ENCODE results near the gene ZNF19. TPM values are rescaled to one million over a fixed set of nuclear protein-coding genes. Genes with fewer than 3 reads are reported as not detected.

The ZNF19 gene
- total RNA-seq, 1 donor from 2014 or later: 1.7 TPM

GRCh38 chr16:71460236-71460635 is 28.9 kb downstream of the ZNF19 start:
- Histone ChIP-seq H3K4me3 (no peak overlapping the region), H3K27me3 (ENCODE audit: low read depth) (no peaks in the 10 kb centered on the region), H3K9me3 (replicated peaks) (no peaks in the 10 kb centered on the region), H3K36me3 (peaks cover 15% of the 10 kb centered on the region), H3K27ac (replicated peaks) (no peak overlapping the region), H3K4me1 (peaks cover 27% of the 10 kb centered on the region)
- no peak for DNase-seq
- intact Hi-C loops (cut with micrococcal nuclease): no loop called here
- TF ChIP-seq CTCF (IDR thresholded peaks at IDR 0.05; ENCODE audit: borderline replicate concordance): no peak

- no peak overlapping the region for H3K27ac ChIP-seq (replicated peaks)
- H3K4me1 ChIP-seq: peaks cover 27% of the 10 kb centered on the region
- TF ChIP-seq CTCF (IDR thresholded peaks at IDR 0.05; ENCODE audit: borderline replicate concordance): no peak
- peaks cover 6% of the 10 kb centered on the region for H3K9me3 ChIP-seq (replicated peaks)
- H3K27me3 ChIP-seq (ENCODE audit: low read depth): no peaks in the 10 kb centered on the region
- H3K36me3 ChIP-seq: peaks cover 23% of the 10 kb centered on the region
- no peak for DNase-seq
- intact Hi-C loops (cut with micrococcal nuclease): loop anchor here (5.0 kb wide), 1 partner anchor 33 kb away; no protein-coding TSS in a partner anchor
- H3K4me3 ChIP-seq: no peak overlapping the region
Measured at GRCh38 chr16:71459510-71459909, 29.6 kb downstream of the ZNF19 start.

GRCh38 chr16:71456801-71457200 is 32.3 kb downstream of the ZNF19 start:
- peaks cover 32% of the 10 kb centered on the region for H3K9me3 ChIP-seq (replicated peaks)
- DNase-seq: no peak
- H3K27me3 ChIP-seq (ENCODE audit: low read depth): no peaks in the 10 kb centered on the region
- TF ChIP-seq CTCF (IDR thresholded peaks at IDR 0.05; ENCODE audit: borderline replicate concordance): no peak
- peaks cover 16% of the 10 kb centered on the region for H3K4me1 ChIP-seq
- no peak overlapping the region for H3K27ac ChIP-seq (replicated peaks)
- no peak overlapping the region for H3K4me3 ChIP-seq
- intact Hi-C loops (cut with micrococcal nuclease): loop anchor here (5.0 kb wide), 1 partner anchor 36 kb away; no protein-coding TSS in a partner anchor
- peaks cover 50% of the 10 kb centered on the region for H3K36me3 ChIP-seq

GRCh38 chr16:71453036-71453435 is 36.1 kb downstream of the ZNF19 start:
- TF ChIP-seq CTCF (IDR thresholded peaks at IDR 0.05; ENCODE audit: borderline replicate concordance): no peak
- no peak for DNase-seq
- Histone ChIP-seq H3K4me1 (no peaks in the 10 kb centered on the region), H3K27ac (replicated peaks) (no peak overlapping the region), H3K9me3 (replicated peaks) (peaks cover 70% of the 10 kb centered on the region), H3K4me3 (no peak overlapping the region), H3K27me3 (ENCODE audit: low read depth) (no peaks in the 10 kb centered on the region), H3K36me3 (peaks cover 87% of the 10 kb centered on the region)
- intact Hi-C loops (cut with micrococcal nuclease): no loop called here

- DNase-seq: no peak
- H3K4me3 ChIP-seq: no peak overlapping the region
- intact Hi-C loops (cut with micrococcal nuclease): no loop called here
- TF ChIP-seq CTCF (IDR thresholded peaks at IDR 0.05; ENCODE audit: borderline replicate concordance): no peak
- no peak overlapping the region for H3K27ac ChIP-seq (replicated peaks)
- peaks cover 99% of the 10 kb centered on the region for H3K9me3 ChIP-seq (replicated peaks)
- H3K27me3 ChIP-seq (ENCODE audit: low read depth): no peaks in the 10 kb centered on the region
- no peaks in the 10 kb centered on the region for H3K4me1 ChIP-seq
- peaks cover 81% of the 10 kb centered on the region for H3K36me3 ChIP-seq
Measured at GRCh38 chr16:71449020-71449419, 40.1 kb downstream of the ZNF19 start.
